ENCODE data around the gene CHGA. TPM values are rescaled to one million over a fixed set of nuclear protein-coding genes. Genes with fewer than 3 reads are reported as not detected.

The CHGA gene
- total and polyA plus RNA-seq, 2 of the 8 experiments (the other 6 are each of a cell fraction or from before 2014, with no cell fraction given), result 17.5 to 28.2 TPM

GRCh38 chr14:92900660-92901059 lies 22.3 kb upstream of the CHGA start:
- Histone ChIP-seq H3K27ac (ENCODE audit: low read depth, low read length) (no peak overlapping the region), H3K79me1 (ENCODE audit: low read depth, low read length) (no peaks in the 10 kb centered on the region), H2AFZ (ENCODE audit: low read length) (no peak overlapping the region), H3K56ac (replicated peaks; ENCODE audit: insufficient read length, low read depth, low read length) (no peak overlapping the region), H2BK15ac (ENCODE audit: low read length) (no peak overlapping the region), H2BK120ac (replicated peaks; ENCODE audit: low read depth, low read length) (no peak overlapping the region), H3K36me3 (ENCODE audit: control insufficient read depth in 2 of 4, insufficient read depth in 4 of 4, low read length in 3 of 4) (no peaks in the 10 kb centered on the region), H2BK20ac (ENCODE audit: low read length) (no peak overlapping the region), H3K4me2 (ENCODE audit: insufficient read depth in 1 of 2, low read depth in 2 of 2, low read length in 2 of 2) (no peak overlapping the region), H3K23me2 (ENCODE audit: low read depth, low read length) (no peaks in the 10 kb centered on the region), H3K9ac (replicated peaks in 1 of 4; ENCODE audit: extremely low read depth in 1 of 4, low read depth in 3 of 4, low read length in 3 of 4) (no peak overlapping the region), H3K4me1 (replicated peaks in 1 of 4; ENCODE audit: control insufficient read depth in 3 of 4, insufficient read depth in 4 of 4, low read length in 3 of 4) (peaks cover 0 to 2% (median 0%) of the 10 kb centered on the region in 4 experiments; a peak in 2 of 7 replicates), H4K5ac (ENCODE audit: insufficient read length, low read depth, low read length) (no peak overlapping the region), H3K27me3 (replicated peaks in 1 of 4; ENCODE audit: control insufficient read depth in 3 of 4, extremely low read depth in 1 of 4, insufficient read depth in 3 of 4, low read length in 3 of 4) (peaks cover 0 to 12% (median 9%) of the 10 kb centered on the region in 4 experiments; a peak in 5 of 7 replicates), H4K20me1 (replicated peaks in 1 of 2; ENCODE audit: control insufficient read depth in 1 of 2, insufficient read depth in 2 of 2, low read length in 2 of 2) (no peaks in the 10 kb centered on the region), H3K9me3 (ENCODE audit: insufficient read depth in 2 of 2, low read depth in 1 of 2, low read length in 1 of 2) (no peaks in the 10 kb centered on the region), H3K4ac (replicated peaks; ENCODE audit: insufficient read length, low read depth, low read length) (no peak overlapping the region), H3K23ac (ENCODE audit: insufficient read length) (no peak overlapping the region), H4K91ac (replicated peaks; ENCODE audit: insufficient read length, low read length) (no peak overlapping the region), H3K4me3 (ENCODE audit: extremely low read depth in 1 of 4, insufficient read depth in 2 of 4, low read depth in 3 of 4, low read length in 4 of 4) (no peak overlapping the region), H2AK5ac (ENCODE audit: low read depth, low read length) (no peak overlapping the region), H3K79me2 (ENCODE audit: control insufficient read depth in 1 of 2, insufficient read depth in 2 of 2, low read length in 2 of 2) (no peaks in the 10 kb centered on the region), H4K8ac (ENCODE audit: extremely low read depth, insufficient read depth, low read length) (no peak overlapping the region), H2BK12ac (ENCODE audit: low read depth, low read length) (no peak overlapping the region), H3K14ac (ENCODE audit: insufficient read length) (no peak overlapping the region), H2BK5ac (ENCODE audit: low read depth, low read length) (no peak overlapping the region), H3K18ac (ENCODE audit: extremely low read depth, low read length) (no peak overlapping the region)
- WGBS, 2 experiments (ENCODE audit: extremely low coverage in 1 of 2, insufficient coverage in 1 of 2, insufficient read length in 1 of 2, insufficient replicate concordance in 2 of 2, low coverage in 1 of 2, low lambda C conversion rate in 2 of 2, missing lambda C conversion rate in 1 of 2), result 80% methylated on average over 2 of the region's 2 CpGs; no CpG with 5 or more reads in 1 of the 2 experiments
- ChIA-PET POLR2A (ENCODE audit: partially characterized antibody) (interaction anchor here (0.5 kb wide), 1 partner anchor 305 kb away, joined by 3 read pairs; no protein-coding TSS in a partner anchor), CTCF (ENCODE audit: partially characterized antibody) (interaction anchor here (0.6 kb wide), 1 partner anchor 319 kb away, joined by 3 read pairs; no protein-coding TSS in a partner anchor)
- no peak for FAIRE-seq
- no peak for DNase-seq (ENCODE audit: low read depth in 1 of 2, low spot score in 2 of 2)
- TF ChIP-seq TEAD4 (IDR thresholded peaks at IDR 0.05; ENCODE audit: low read depth, low read length) (no peak), MAFK (IDR thresholded peaks at IDR 0.05; ENCODE audit: low read depth, low read length) (no peak), FOSL1 (IDR thresholded peaks at IDR 0.05; ENCODE audit: insufficient read depth, low read depth, low read length) (no peak), BRCA1 (IDR thresholded peaks at IDR 0.05; ENCODE audit: low read depth, low read length) (no peak), CBX8 (IDR thresholded peaks at IDR 0.05; ENCODE audit: borderline replicate concordance, low read depth, low read length) (no peak), USF2 (IDR thresholded peaks at IDR 0.05; ENCODE audit: low read length) (no peak), BCL11A (IDR thresholded peaks at IDR 0.05; ENCODE audit: low read depth in 2 of 2, low read length in 2 of 2) (no peak), EP300 (IDR thresholded peaks at IDR 0.05; ENCODE audit: borderline replicate concordance in 1 of 2, low read depth in 2 of 2, low read length in 2 of 2) (no peak), CBX5 (IDR thresholded peaks at IDR 0.05; ENCODE audit: low read depth, low read length) (no peak), PHF8 (conservative IDR thresholded peaks at IDR 0.05; ENCODE audit: low read depth, low read length) (no peak)
- TF ChIP-seq, protein P1, sequence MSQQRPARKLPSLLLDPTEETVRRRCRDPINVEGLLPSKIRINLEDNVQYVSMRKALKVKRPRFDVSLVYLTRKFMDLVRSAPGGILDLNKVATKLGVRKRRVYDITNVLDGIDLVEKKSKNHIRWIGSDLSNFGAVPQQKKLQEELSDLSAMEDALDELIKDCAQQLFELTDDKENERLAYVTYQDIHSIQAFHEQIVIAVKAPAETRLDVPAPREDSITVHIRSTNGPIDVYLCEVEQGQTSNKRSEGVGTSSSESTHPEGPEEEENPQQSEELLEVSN (IDR thresholded peaks at IDR 0.05), result no peak

Data from H1 (cell line).